GM12864 (cell line): Measurements from ENCODE around the gene CRB1.

Source experiments
- DNase-seq: peaks from one replicate; pipeline ENCODE4 v3.0.0-alpha.2; 2011; ENCODE audit warnings: low read depth
- H3K4me3 ChIP-seq: 2 replicates; pipeline ENCODE4 v1.5.1; 2011; ENCODE audit warnings: mild to moderate bottlenecking, low read depth, low read length, control low read depth
- TF ChIP-seq, protein P1 (sequence below): IDR thresholded peaks from 2 replicates; pipeline ENCODE4 v1.5.1; 2011; ENCODE audit warnings: low read depth, mild to moderate bottlenecking, moderate library complexity, low read length, control low read depth, inconsistent platforms; ENCODE audit errors: missing control alignments

Gene CRB1

DNA sequence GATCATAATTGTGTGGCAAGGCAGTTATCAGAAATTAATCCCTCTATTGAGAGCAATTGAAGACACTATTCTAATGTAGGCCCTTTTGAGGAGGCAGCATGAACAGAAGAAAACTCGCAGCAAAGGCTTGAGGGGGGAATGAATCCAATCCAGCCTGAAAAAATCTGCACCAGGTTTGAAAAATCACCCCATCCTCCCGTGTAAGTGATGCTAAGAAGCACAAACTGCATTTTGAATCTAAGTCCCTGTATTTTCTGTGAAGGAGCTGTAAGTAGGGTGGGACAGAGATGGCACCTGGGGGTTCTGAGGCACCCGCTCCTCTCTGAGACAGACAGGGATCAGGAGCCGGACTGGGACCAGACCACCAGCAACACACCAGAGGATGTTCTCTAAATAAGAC lies at the start of gene CRB1:
Gene CRB1, plus strand, starts transcription at position 241 of the 400 bp plus-strand sequence. CDS start 161 bp downstream, outside the sequence.
- DNase-seq, result no peak
- no peak within 1 kb of the TSS for H3K4me3 ChIP-seq
- TF ChIP-seq, protein P1, sequence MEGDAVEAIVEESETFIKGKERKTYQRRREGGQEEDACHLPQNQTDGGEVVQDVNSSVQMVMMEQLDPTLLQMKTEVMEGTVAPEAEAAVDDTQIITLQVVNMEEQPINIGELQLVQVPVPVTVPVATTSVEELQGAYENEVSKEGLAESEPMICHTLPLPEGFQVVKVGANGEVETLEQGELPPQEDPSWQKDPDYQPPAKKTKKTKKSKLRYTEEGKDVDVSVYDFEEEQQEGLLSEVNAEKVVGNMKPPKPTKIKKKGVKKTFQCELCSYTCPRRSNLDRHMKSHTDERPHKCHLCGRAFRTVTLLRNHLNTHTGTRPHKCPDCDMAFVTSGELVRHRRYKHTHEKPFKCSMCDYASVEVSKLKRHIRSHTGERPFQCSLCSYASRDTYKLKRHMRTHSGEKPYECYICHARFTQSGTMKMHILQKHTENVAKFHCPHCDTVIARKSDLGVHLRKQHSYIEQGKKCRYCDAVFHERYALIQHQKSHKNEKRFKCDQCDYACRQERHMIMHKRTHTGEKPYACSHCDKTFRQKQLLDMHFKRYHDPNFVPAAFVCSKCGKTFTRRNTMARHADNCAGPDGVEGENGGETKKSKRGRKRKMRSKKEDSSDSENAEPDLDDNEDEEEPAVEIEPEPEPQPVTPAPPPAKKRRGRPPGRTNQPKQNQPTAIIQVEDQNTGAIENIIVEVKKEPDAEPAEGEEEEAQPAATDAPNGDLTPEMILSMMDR, result no peak

DNA sequence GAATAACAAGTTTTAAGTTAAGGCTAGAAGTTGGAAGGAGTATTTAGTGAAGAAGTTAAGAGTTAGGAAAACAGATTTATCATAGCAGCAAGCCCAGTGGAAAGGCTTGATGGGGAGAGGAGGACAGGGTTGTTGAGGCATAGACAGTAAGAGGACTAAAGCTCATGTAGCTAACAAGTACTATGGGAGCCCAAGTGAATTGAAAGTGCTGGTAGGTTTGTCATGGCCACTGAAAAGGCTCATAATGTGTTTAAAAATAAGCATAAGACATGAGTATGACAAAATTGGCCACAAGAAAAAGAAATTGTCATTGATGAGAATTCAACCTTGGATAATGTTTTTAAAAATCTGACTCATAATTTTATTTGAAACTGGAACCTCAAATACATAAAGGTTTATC lies 49.2 kb upstream of the CRB1 start:
- DNase-seq, result no peak
- no peak overlapping the region for H3K4me3 ChIP-seq
- TF ChIP-seq, protein P1, result no peak

DNA sequence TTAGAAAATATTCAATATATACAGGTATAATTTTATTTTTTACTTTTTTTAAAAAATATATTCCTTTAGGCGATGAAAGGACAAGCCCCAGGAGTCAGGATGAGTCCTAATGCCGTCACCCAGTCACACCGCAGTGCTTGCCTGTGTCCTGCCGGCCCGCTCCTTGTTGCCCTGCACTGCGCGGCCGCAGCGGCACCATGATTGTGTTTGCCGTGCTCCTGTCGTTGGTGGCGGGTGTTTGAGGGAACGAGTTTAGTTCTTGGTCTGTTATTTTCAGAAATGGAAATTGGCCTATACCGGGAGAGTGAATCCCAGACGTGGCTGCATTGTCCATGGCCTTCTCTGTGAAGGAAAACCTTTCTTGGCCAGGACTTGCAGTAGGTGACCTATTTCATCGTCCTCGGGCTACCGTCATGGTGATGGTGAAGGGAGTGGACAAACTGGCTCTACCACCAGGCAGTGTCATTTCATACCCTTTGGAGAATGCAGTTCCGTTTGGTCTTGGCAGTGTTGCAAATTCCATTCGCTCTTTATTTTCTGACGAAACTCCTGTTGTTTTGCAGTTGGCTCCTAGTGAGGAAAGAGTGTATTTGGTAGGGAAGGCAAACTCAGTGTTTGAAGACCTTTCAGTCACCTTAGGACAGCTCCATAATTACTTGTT lies 45.9 kb upstream of the CRB1 start:
- H3K4me3 ChIP-seq, result no peak overlapping the region
- no peak for DNase-seq
- TF ChIP-seq, protein P1, result no peak

DNA sequence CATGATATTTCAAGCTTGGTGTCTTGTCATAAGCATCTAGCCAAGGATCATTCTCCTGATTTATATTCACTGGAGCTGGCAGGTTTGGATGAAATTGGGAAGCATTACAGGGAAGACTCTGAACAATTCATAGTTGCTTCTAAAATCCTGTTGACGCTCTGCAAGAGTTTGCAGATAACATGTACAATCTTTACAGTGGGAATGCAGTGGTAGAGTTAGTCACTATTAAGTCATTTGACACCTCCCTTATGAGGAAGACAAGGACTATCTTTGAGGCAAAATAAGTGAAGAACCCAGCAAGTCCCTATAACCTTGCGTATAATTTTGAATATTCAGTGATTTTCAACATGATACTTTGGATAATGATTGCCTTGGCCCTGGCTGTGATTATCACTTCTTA lies 45.3 kb upstream of the CRB1 start:
- DNase-seq, result no peak
- TF ChIP-seq, protein P1, result no peak
- no peak overlapping the region for H3K4me3 ChIP-seq

DNA sequence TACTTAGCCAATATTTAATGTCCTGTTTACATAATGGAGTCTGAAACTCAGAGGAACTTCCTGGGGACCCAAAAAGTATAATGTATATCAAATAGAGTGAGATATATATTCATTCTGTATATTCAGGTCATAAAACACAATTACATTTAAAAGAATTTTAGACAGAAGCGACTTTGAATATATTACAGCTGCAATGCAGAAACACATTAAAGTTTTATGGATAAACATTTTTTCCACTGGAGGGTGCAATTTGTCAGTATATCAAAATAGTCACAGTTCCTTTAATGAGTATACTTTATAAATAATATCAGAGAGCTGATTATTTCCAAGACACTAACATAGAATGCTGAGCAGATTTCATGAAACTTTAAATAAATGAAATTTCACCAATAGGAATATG lies 43.9 kb upstream of the CRB1 start:
- H3K4me3 ChIP-seq, result no peak overlapping the region
- no peak for DNase-seq
- TF ChIP-seq, protein P1, result no peak

DNA sequence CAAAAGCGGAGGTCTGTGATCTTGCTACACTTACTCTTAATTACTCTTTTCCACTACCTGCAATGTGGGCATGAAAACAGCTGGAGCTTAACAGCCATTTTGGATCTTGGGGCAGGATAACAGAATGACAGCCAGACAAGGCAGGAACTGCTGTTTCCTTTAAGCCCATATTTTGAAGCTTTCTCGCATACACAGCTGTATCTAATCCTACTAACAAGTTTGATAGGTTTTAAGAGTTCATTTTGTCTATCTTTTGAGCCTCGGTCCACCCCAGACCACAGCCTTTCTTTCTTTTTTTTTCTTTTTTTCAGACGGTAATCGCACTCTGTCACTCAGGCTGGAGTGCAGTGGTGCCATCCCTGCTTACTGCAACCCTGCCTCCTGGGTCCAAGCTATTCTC lies 42.4 kb upstream of the CRB1 start:
- DNase-seq, result no peak
- no peak overlapping the region for H3K4me3 ChIP-seq
- TF ChIP-seq, protein P1, result no peak

DNA sequence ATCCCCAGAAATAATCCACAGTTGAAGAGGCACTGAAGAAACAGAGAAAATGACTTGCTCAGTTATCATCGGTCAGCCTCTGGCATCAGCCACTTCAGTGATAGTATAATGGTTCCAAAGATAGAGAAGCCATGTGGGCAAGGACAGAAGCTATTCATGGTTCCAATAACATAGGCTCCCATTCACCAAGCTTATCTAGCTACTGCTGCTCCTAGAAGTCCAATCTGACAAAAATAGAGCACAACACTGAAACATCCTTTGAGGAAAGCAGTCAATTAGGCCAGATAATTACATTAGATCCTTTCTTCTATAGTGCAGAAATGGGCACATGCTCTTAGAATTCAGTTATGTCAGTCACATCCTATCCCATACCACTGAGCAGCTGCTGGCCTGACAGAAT lies 33.5 kb upstream of the CRB1 start:
- no peak overlapping the region for H3K4me3 ChIP-seq
- TF ChIP-seq, protein P1, result no peak
- no peak for DNase-seq
